Astrocyte (in vitro differentiated cells and primary cell): Measurements from ENCODE around the gene PLCG2. TPM values are rescaled to one million over a fixed set of nuclear protein-coding genes. Genes with fewer than 3 reads are reported as not detected.
"Not testable (repeated sequence)": the region's sequence is repeated elsewhere in the genome, so short reads cannot be mapped to it uniquely, and the experiment has no call there.

Experiments
- DNase-seq: peaks from one replicate; pipeline ENCODE4 v3.0.0-alpha.2; 2010; ENCODE audit warnings: low read depth
- FAIRE-seq: peaks from 2 replicates; lab custom pipeline; 2011; peaks lifted over from hg19 to GRCh38; lab: Jason Lieb, UNC
- H2AFZ ChIP-seq: 2 replicates; pipeline ENCODE4 v1.6.0; 2012; ENCODE audit warnings: low read depth, low read length, inconsistent platforms
- H3K27ac ChIP-seq: 2 replicates; pipeline ENCODE4 v1.5.1; 2011; ENCODE audit warnings: low read depth, low read length, inconsistent platforms
- H3K27me3 ChIP-seq: 2 replicates; pipeline ENCODE4 v1.6.0; 2011; ENCODE audit warnings: low read length, inconsistent platforms; ENCODE audit not compliant: insufficient read depth
- H3K36me3 ChIP-seq: 2 replicates; pipeline ENCODE4 v1.5.1; 2011; ENCODE audit warnings: low read length, inconsistent platforms; ENCODE audit not compliant: insufficient read depth
- H3K4me1 ChIP-seq: 2 replicates; pipeline ENCODE4 v1.5.1; 2011; ENCODE audit warnings: low read length, inconsistent platforms; ENCODE audit not compliant: insufficient read depth
- H3K4me2 ChIP-seq: 2 replicates; pipeline ENCODE4 v1.6.0; 2012; ENCODE audit warnings: low read length, inconsistent platforms
- H3K4me3 ChIP-seq: 2 replicates; pipeline ENCODE4 v1.5.1; 2011; ENCODE audit warnings: low read depth, mild to moderate bottlenecking, low read length, inconsistent platforms; ENCODE audit not compliant: insufficient read depth
- H3K79me2 ChIP-seq: 2 replicates; pipeline ENCODE4 v1.6.0; 2012; ENCODE audit warnings: mild to moderate bottlenecking, low read length, inconsistent platforms; ENCODE audit not compliant: insufficient read depth
- H3K9ac ChIP-seq: 2 replicates; pipeline ENCODE4 v1.6.0; 2012; ENCODE audit warnings: mild to moderate bottlenecking, low read length, inconsistent platforms
- H3K9me3 ChIP-seq: 2 replicates; pipeline ENCODE4 v1.5.1; 2012; ENCODE audit warnings: low read depth, mild to moderate bottlenecking, low read length, inconsistent platforms; ENCODE audit not compliant: insufficient read depth
- H4K20me1 ChIP-seq: 2 replicates; pipeline ENCODE4 v1.6.0; 2012; ENCODE audit warnings: low read length, inconsistent platforms; ENCODE audit not compliant: insufficient read depth
- H3K27ac Mint-ChIP-seq: one replicate; pipeline ENCODE4 v1.8.0; 2021; ENCODE audit warnings: mild to moderate bottlenecking, mixed read lengths; ENCODE audit not compliant: unreplicated experiment
- H3K27me3 Mint-ChIP-seq: one replicate; pipeline ENCODE4 v1.8.0; 2021; ENCODE audit warnings: low read depth, mixed read lengths; ENCODE audit not compliant: unreplicated experiment
- H3K36me3 Mint-ChIP-seq: one replicate; pipeline ENCODE4 v1.8.0; 2021; ENCODE audit warnings: low read depth, mixed read lengths; ENCODE audit not compliant: unreplicated experiment
- H3K4me1 Mint-ChIP-seq: one replicate; pipeline ENCODE4 v1.8.0; 2021; ENCODE audit warnings: low read depth, mixed read lengths; ENCODE audit not compliant: unreplicated experiment
- H3K4me3 Mint-ChIP-seq: one replicate; pipeline ENCODE4 v1.8.0; 2021; ENCODE audit warnings: mild to moderate bottlenecking, moderate library complexity, mixed read lengths; ENCODE audit not compliant: unreplicated experiment
- H3K9me3 Mint-ChIP-seq: one replicate; pipeline ENCODE4 v1.8.0; 2021; ENCODE audit warnings: mild to moderate bottlenecking, mixed read lengths; ENCODE audit not compliant: unreplicated experiment
- EZH2 ChIP-seq: IDR thresholded peaks from 2 replicates; pipeline ENCODE4 v1.6.1; 2012; ENCODE audit warnings: mild to moderate bottlenecking, low read length, inconsistent platforms; ENCODE audit not compliant: insufficient read depth
- total RNA-seq: library from RNA; stranded (reverse); gene quantifications from 2 replicates; pipeline ENCODE4 v1.2.1, GENCODE V29; 2021
- TF ChIP-seq, protein P1 (sequence below): IDR thresholded peaks from 2 replicates; pipeline ENCODE4 v1.5.1; 2011; ENCODE audit warnings: low read depth, mild to moderate bottlenecking, inconsistent platforms, low read length, moderate library complexity; ENCODE audit not compliant: insufficient read depth

The PLCG2 gene
- total RNA-seq, 1 donor from 2014 or later: 3.1 TPM

DNA sequence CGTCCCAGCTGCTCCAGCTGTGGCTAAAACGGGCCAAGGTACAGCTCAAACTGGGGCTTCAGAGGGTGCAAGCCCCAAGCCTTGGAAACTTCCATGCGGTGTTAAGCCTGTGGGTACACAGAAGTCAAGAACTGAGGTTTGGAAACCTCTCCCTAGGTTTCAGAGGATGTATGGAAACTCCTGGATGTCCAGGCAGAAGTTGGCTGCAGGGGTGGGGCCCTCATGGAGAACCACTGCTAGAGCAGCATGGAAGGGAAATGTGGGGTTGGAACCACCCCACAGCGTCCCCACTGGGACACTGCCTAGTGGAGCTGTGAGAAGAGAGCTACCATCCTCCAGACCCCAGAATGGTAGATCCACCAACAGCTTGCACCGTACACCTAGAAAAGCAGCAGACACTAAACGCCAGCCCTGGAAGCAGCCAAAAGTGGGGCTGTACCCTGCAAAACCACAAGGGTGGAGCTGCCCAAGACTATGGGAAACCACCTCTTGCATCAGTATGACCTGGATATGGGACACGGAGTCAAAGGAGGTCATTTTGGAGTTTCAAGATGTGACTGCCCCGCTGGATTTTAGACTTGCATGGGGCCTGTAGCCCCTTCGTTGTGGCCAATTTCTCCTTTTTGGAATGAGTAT lies 230.0 kb downstream of the PLCG2 start:
- peaks cover 4% of the 10 kb centered on the region for H3K36me3 Mint-ChIP-seq
- Histone ChIP-seq H3K4me2 (no peak overlapping the region), H3K9me3 (peaks cover 8% of the 10 kb centered on the region), H4K20me1 (no peaks in the 10 kb centered on the region), H3K9ac (no peak overlapping the region), H3K79me2 (no peaks in the 10 kb centered on the region), H3K27me3 (peaks cover 12% of the 10 kb centered on the region), H3K4me1 (no peaks in the 10 kb centered on the region), H2AFZ (no peak overlapping the region), H3K4me3 (no peak overlapping the region), H3K36me3 (no peaks in the 10 kb centered on the region), H3K27ac (no peak overlapping the region)
- no peak for DNase-seq
- peaks cover 24% of the 10 kb centered on the region for H3K9me3 Mint-ChIP-seq
- H3K4me1 Mint-ChIP-seq: no peaks in the 10 kb centered on the region
- H3K4me3 Mint-ChIP-seq: no peak overlapping the region
- no peak overlapping the region for H3K27ac Mint-ChIP-seq
- H3K27me3 Mint-ChIP-seq: peaks cover 7% of the 10 kb centered on the region
- TF ChIP-seq EZH2: no peak
- TF ChIP-seq, protein P1, sequence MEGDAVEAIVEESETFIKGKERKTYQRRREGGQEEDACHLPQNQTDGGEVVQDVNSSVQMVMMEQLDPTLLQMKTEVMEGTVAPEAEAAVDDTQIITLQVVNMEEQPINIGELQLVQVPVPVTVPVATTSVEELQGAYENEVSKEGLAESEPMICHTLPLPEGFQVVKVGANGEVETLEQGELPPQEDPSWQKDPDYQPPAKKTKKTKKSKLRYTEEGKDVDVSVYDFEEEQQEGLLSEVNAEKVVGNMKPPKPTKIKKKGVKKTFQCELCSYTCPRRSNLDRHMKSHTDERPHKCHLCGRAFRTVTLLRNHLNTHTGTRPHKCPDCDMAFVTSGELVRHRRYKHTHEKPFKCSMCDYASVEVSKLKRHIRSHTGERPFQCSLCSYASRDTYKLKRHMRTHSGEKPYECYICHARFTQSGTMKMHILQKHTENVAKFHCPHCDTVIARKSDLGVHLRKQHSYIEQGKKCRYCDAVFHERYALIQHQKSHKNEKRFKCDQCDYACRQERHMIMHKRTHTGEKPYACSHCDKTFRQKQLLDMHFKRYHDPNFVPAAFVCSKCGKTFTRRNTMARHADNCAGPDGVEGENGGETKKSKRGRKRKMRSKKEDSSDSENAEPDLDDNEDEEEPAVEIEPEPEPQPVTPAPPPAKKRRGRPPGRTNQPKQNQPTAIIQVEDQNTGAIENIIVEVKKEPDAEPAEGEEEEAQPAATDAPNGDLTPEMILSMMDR: no peak
- no peak for FAIRE-seq

DNA sequence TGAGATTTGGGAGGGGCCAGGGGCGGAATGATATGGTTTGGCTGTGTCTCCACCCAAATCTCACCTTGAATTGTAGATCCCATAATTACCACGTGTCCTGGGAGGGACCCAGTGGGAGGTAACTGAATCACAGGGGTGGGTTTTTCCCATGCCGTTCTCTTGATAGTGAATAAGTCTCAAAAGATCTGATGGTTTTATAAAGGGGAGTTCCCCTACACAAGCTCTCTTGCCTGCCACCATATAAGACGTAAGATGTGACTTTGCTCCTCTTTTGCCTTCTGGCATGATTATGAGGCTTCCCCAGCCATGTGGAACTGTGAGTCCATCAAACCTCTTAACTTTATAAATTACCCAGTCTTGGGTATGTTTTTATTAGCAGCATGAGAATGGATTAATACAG lies 230.7 kb downstream of the PLCG2 start:
- not testable (repeated sequence) for H3K4me1 Mint-ChIP-seq, H3K9me3 ChIP-seq, H3K27ac ChIP-seq, FAIRE-seq, DNase-seq, H3K4me3 ChIP-seq, H3K4me1 ChIP-seq, H3K36me3 ChIP-seq, H4K20me1 ChIP-seq, H3K4me3 Mint-ChIP-seq, H3K9ac ChIP-seq, H3K4me2 ChIP-seq, H2AFZ ChIP-seq, H3K36me3 Mint-ChIP-seq, H3K79me2 ChIP-seq, H3K27ac Mint-ChIP-seq, H3K27me3 Mint-ChIP-seq
- peaks cover 24% of the 10 kb centered on the region for H3K9me3 Mint-ChIP-seq
- H3K27me3 ChIP-seq: peaks cover 12% of the 10 kb centered on the region

DNA sequence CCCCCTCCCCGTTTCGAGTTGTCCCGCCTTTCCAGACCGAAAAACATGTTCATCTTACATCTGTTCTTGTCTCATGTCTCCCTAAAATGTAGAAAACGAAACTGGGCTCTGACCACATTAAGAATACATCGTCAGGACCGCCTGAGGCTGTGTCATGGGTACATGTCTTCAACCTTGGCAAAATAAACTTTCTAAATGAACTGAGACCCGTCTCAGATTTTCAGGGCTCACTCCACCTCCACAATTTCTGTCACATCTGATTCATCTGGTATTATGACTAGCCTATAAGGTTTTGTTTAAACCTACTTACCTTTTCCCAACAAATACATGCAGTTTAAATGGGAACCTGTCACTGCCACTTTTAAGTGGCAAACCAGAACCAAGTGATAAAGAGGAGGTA lies 231.6 kb downstream of the PLCG2 start:
- FAIRE-seq (no peak), DNase-seq (no peak)
- Histone ChIP-seq H2AFZ (no peak overlapping the region), H3K9me3 (peaks cover 8% of the 10 kb centered on the region), H3K4me2 (peak overlapping the region; percentile 66), H3K4me3 (peak overlapping the region; percentile 33), H3K4me1 (no peaks in the 10 kb centered on the region), H3K27ac (no peak overlapping the region), H3K27me3 (peaks cover 12% of the 10 kb centered on the region), H3K36me3 (no peaks in the 10 kb centered on the region), H3K9ac (no peak overlapping the region), H3K79me2 (no peaks in the 10 kb centered on the region), H4K20me1 (no peaks in the 10 kb centered on the region)
- no peak overlapping the region for H3K4me3 Mint-ChIP-seq
- peaks cover 4% of the 10 kb centered on the region for H3K27me3 Mint-ChIP-seq
- H3K36me3 Mint-ChIP-seq: peaks cover 4% of the 10 kb centered on the region
- TF ChIP-seq, protein P1: no peak
- TF ChIP-seq EZH2: no peak
- H3K9me3 Mint-ChIP-seq: peaks cover 24% of the 10 kb centered on the region
- no peaks in the 10 kb centered on the region for H3K4me1 Mint-ChIP-seq
- H3K27ac Mint-ChIP-seq: no peak overlapping the region
